Measurements from ENCODE around the gene SYT4.

DNA sequence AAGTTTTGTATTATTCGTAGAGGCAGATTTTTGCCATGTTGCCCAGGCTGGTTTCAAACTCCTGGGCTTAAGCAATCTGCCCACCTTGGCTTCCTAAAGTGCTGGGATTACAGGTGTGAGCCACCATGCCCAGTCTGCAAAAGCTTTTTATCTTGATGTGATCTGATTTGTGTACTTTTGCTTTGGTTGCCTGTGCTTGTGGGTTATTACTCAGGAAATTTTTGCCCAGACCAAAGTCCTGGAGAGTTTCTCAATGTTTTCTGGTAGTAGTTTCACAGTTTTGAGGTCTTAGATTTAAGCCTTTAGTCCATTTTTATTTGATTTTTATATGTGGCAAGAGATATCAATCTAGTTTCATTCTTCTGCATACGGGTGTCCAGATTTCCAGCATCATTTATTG, 42.4 kb downstream of the SYT4 start:
- TF ChIP-seq, protein P1, sequence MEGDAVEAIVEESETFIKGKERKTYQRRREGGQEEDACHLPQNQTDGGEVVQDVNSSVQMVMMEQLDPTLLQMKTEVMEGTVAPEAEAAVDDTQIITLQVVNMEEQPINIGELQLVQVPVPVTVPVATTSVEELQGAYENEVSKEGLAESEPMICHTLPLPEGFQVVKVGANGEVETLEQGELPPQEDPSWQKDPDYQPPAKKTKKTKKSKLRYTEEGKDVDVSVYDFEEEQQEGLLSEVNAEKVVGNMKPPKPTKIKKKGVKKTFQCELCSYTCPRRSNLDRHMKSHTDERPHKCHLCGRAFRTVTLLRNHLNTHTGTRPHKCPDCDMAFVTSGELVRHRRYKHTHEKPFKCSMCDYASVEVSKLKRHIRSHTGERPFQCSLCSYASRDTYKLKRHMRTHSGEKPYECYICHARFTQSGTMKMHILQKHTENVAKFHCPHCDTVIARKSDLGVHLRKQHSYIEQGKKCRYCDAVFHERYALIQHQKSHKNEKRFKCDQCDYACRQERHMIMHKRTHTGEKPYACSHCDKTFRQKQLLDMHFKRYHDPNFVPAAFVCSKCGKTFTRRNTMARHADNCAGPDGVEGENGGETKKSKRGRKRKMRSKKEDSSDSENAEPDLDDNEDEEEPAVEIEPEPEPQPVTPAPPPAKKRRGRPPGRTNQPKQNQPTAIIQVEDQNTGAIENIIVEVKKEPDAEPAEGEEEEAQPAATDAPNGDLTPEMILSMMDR (IDR thresholded peaks at IDR 0.05; ENCODE audit: extremely low read depth in 1 of 2, insufficient read depth in 1 of 2, low read depth in 1 of 2, low read length in 2 of 2), result no peak
- no peak for TF ChIP-seq EZH2 (IDR thresholded peaks at IDR 0.05; ENCODE audit: borderline replicate concordance, low read depth, low read length, severe bottlenecking)
- TF ChIP-seq MYC (IDR thresholded peaks at IDR 0.05; ENCODE audit: low read depth, low read length), result no peak
- TF ChIP-seq POLR2A (IDR thresholded peaks at IDR 0.05; ENCODE audit: low read depth, low read length), result no peak
